ENCODE results near the gene KCNC2. TPM values are rescaled to one million over a fixed set of nuclear protein-coding genes. Genes with fewer than 3 reads are reported as not detected.

The KCNC2 gene
- total and polyA plus RNA-seq, 9 of the 15 experiments (the other 6 are each of a cell fraction or from before 2014, with no cell fraction given), result not detected

GRCh38 chr12:75129275-75129674 is 80.4 kb downstream of the KCNC2 start:
- ATAC-seq (no peak), DNase-seq (ENCODE audit: extremely low read depth in 1 of 4, low spot score in 3 of 4) (no peak), FAIRE-seq (no peak)
- no peak overlapping the region for H3K4me2 ChIP-seq (ENCODE audit: insufficient read depth, low read length)
- no peak overlapping the region for H3K4me3 ChIP-seq
- H3K27me3 ChIP-seq (ENCODE audit: control insufficient read depth in 2 of 2, insufficient read depth in 2 of 2, low read length in 2 of 2), result no peaks in the 10 kb centered on the region
- TF ChIP-seq POLR2H (tag; IDR thresholded peaks at IDR 0.05; ENCODE audit: low read depth) (no peak), ZNF76 (CRISPR knock-in tag; IDR thresholded peaks at IDR 0.05; ENCODE audit: borderline replicate concordance) (no peak), PHF8 (IDR thresholded peaks at IDR 0.05; ENCODE audit: borderline replicate concordance, low read length) (no peak), ZNF431 (CRISPR knock-in tag; IDR thresholded peaks at IDR 0.05) (no peak), RBFOX2 (IDR thresholded peaks at IDR 0.05; ENCODE audit: low read depth, low read length) (no peak), ZNF121 (CRISPR knock-in tag; conservative IDR thresholded peaks at IDR 0.05) (no peak), ZBTB49 (CRISPR knock-in tag; IDR thresholded peaks at IDR 0.05; ENCODE audit: borderline replicate concordance) (no peak), EGR1 (conservative IDR thresholded peaks at IDR 0.05) (no peak), ZKSCAN8 (CRISPR knock-in tag; IDR thresholded peaks at IDR 0.05) (no peak), TCF7L2 (IDR thresholded peaks at IDR 0.05; ENCODE audit: low read depth, low read length) (no peak), EP400 (IDR thresholded peaks at IDR 0.05) (no peak), STAT5A (IDR thresholded peaks at IDR 0.05; ENCODE audit: borderline replicate concordance, low read length) (no peak), GATAD2B (IDR thresholded peaks at IDR 0.05; ENCODE audit: borderline replicate concordance) (no peak), ZEB2 (IDR thresholded peaks at IDR 0.05) (no peak), ZKSCAN1 (IDR thresholded peaks at IDR 0.05; ENCODE audit: low read depth, low read length) (no peak), MAX (CRISPR knock-in tag; IDR thresholded peaks at IDR 0.05) (no peak)
- no peaks in the 10 kb centered on the region for H4K20me1 ChIP-seq (replicated peaks; ENCODE audit: control insufficient read depth, insufficient read depth, low read length)
- no TSS peak for BruUV-seq (replicated peaks)
- intact Hi-C loops (cut with micrococcal nuclease), result no loop called here
- H3K36me3 ChIP-seq (ENCODE audit: control insufficient read depth, insufficient read depth, low read length), result no peaks in the 10 kb centered on the region
- H3K9ac ChIP-seq (ENCODE audit: insufficient read depth in 1 of 2, low read depth in 2 of 2, low read length in 2 of 2), result no peak overlapping the region
- no peaks in the 10 kb centered on the region for H3K79me2 ChIP-seq (ENCODE audit: control insufficient read depth, insufficient read depth, low read length)
- CTCF ChIA-PET (ENCODE audit: low intra/inter-chr PET ratio), result no interaction called here
- in situ Hi-C loops (cut with MboI), result no loop called here
- no peaks in the 10 kb centered on the region for H3K9me3 ChIP-seq (replicated peaks; ENCODE audit: control insufficient read depth, insufficient read depth, low read depth, low read length)
- no peaks in the 10 kb centered on the region for H3K4me1 ChIP-seq (replicated peaks in 1 of 2; ENCODE audit: control insufficient read depth in 2 of 2, insufficient read depth in 2 of 2, low read length in 2 of 2)
- POLR2A ChIA-PET, result no interaction called here
- no peak overlapping the region for H3K27ac ChIP-seq (ENCODE audit: extremely low read depth, low read depth, low read length)
- H2AFZ ChIP-seq (ENCODE audit: low read depth, low read length), result no peak overlapping the region
- WGBS (ENCODE audit: insufficient coverage, low coverage, missing lambda C conversion rate), result 0% methylated on average over 2 of the region's 2 CpGs
- H3K9me1 ChIP-seq (ENCODE audit: control insufficient read depth, insufficient read depth, low read length), result no peaks in the 10 kb centered on the region
